HT-29 (cell line): ENCODE data around the gene CRHR2. TPM values are rescaled to one million over a fixed set of nuclear protein-coding genes. Genes with fewer than 3 reads are reported as not detected.
"Not testable (repeated sequence)": the region's sequence is repeated elsewhere in the genome, so short reads cannot be mapped to it uniquely, and the experiment has no call there.

ENCODE experiments used
- DNase-seq: peaks from one replicate; pipeline ENCODE4 v3.0.0-alpha.2; 2015; ENCODE audit warnings: low spot score
- total RNA-seq: library from RNA; depleted of rRNA; stranded (reverse); fragments of >200 nt; shearing (Covaris generic); gene quantifications from 2 replicates; pipeline ENCODE4 v1.2.3, GENCODE V29; 2014; rRNA removed

The CRHR2 gene
- not detected in 2 replicates for total RNA-seq

GRCh38 chr7:30682212-30683083 is at the start of gene CRHR2:
CRHR2 (minus strand) TSS chr7:30682456; CDS start chr7:30682280, 176 bp downstream.
- no peak for DNase-seq

GRCh38 chr7:30731581-30731980 is 49.3 kb upstream of the CRHR2 start:
- DNase-seq, result no peak

- no peak for DNase-seq
These were observed 48.7 kb upstream of the CRHR2 start for GRCh38 chr7:30730996-30731395.

GRCh38 chr7:30730097-30730496 is 47.8 kb upstream of the CRHR2 start:
- DNase-seq, result no peak

GRCh38 chr7:30729642-30730041 is 47.4 kb upstream of the CRHR2 start:
- DNase-seq, result no peak

- DNase-seq, result no peak
These were observed 46.4 kb upstream of the CRHR2 start for GRCh38 chr7:30728591-30729100.

GRCh38 chr7:30727061-30727945 is 45.0 kb upstream of the CRHR2 start:
- no peak for DNase-seq

GRCh38 chr7:30726296-30727006 is 44.2 kb upstream of the CRHR2 start:
- no peak for DNase-seq

- no peak for DNase-seq
These were observed 41.5 kb upstream of the CRHR2 start for GRCh38 chr7:30723776-30724175.

- no peak for DNase-seq
These were observed 40.4 kb upstream of the CRHR2 start for GRCh38 chr7:30722671-30723070.

GRCh38 chr7:30722187-30722586 is 39.9 kb upstream of the CRHR2 start:
- no peak for DNase-seq

- no peak for DNase-seq
These were observed 39.0 kb upstream of the CRHR2 start for GRCh38 chr7:30721211-30721610.

- DNase-seq, result not testable (repeated sequence)
These were observed 37.2 kb upstream of the CRHR2 start for GRCh38 chr7:30719434-30719833.

- no peak for DNase-seq
These were observed 34.9 kb upstream of the CRHR2 start for GRCh38 chr7:30717181-30717580.

- DNase-seq, result no peak
These were observed 31.9 kb upstream of the CRHR2 start for GRCh38 chr7:30714129-30714528.

GRCh38 chr7:30713392-30713791 is 31.1 kb upstream of the CRHR2 start:
- no peak for DNase-seq

- DNase-seq, result peak; percentile 62
These were observed 28.4 kb upstream of the CRHR2 start for GRCh38 chr7:30710669-30711068.

GRCh38 chr7:30709549-30709948 is 27.3 kb upstream of the CRHR2 start:
- DNase-seq, result no peak

- DNase-seq, result no peak
These were observed 26.7 kb upstream of the CRHR2 start for GRCh38 chr7:30708983-30709382.

- DNase-seq, result no peak
These were observed 26.2 kb upstream of the CRHR2 start for GRCh38 chr7:30708412-30708811.
